Type B pancreatic cell (in vitro differentiated cells): Measurements from ENCODE around the gene TRIM5. TPM values are rescaled to one million over a fixed set of nuclear protein-coding genes. Genes with fewer than 3 reads are reported as not detected.
A peak's percentile ranks its signal among the peaks of the same experiment; 100 is the strongest.
"Not testable (repeated sequence)": the region's sequence is repeated elsewhere in the genome, so short reads cannot be mapped to it uniquely, and the experiment has no call there.

ENCODE experiments used
- DNase-seq: peaks from one replicate; pipeline ENCODE4 v3.0.0; 2021; ENCODE audit warnings: mixed read lengths; ENCODE audit not compliant: unreplicated experiment; ENCODE audit errors: extremely low spot score
- H3K27ac Mint-ChIP-seq: 2 replicates; pipeline ENCODE4 v1.8.0; 2021; ENCODE audit warnings: mild to moderate bottlenecking, mixed read lengths
- H3K27me3 Mint-ChIP-seq: 2 replicates; pipeline ENCODE4 v1.8.0; 2021; ENCODE audit warnings: mixed read lengths
- H3K36me3 Mint-ChIP-seq: 2 replicates; pipeline ENCODE4 v1.8.0; 2021; ENCODE audit warnings: mixed read lengths
- H3K4me1 Mint-ChIP-seq: one replicate; pipeline ENCODE4 v1.8.0; 2021; ENCODE audit warnings: mixed read lengths; ENCODE audit not compliant: unreplicated experiment
- H3K4me3 Mint-ChIP-seq: 2 replicates; pipeline ENCODE4 v1.8.0; 2021; ENCODE audit warnings: mild to moderate bottlenecking, mixed read lengths
- H3K9me3 Mint-ChIP-seq: 2 replicates; pipeline ENCODE4 v1.8.0; 2021; ENCODE audit warnings: mixed read lengths
- CTCF ChIP-seq: fragments of 200-600 bp; sonication (generic); conservative IDR thresholded peaks from 2 replicates; pipeline ENCODE4 v1.5.0; 2021; ENCODE audit warnings: antibody characterized with exemption, mild to moderate bottlenecking
- long read RNA-seq: library from polyadenylated mRNA; unstranded; transcript quantifications from one replicate; pipeline ENCODE4 v2.0.0, GENCODE V29; 2020
- total RNA-seq: library from RNA; stranded (reverse); gene quantifications from 2 replicates; pipeline ENCODE4 v1.2.1, GENCODE V29; 2021; ENCODE audit warnings: low replicate concordance

The TRIM5 gene
- 30.0 and 32.3 TPM in 2 replicates for total RNA-seq
- long read RNA-seq, transcript TRIM5-202 (8 exons, 2,991 nt), result major isoform, 17 of 40 reads
- long read RNA-seq, partial matches to known transcripts, result 9 of 40 reads
- long read RNA-seq, other reads (novel, unspliced or antisense), result 14 of 40 reads

GRCh38 chr11:5684646-5685362 lies at the start of gene TRIM5:
TSS of gene TRIM5 (minus strand) at chr11:5685074. CDS start at chr11:5680177, 4,897 bp downstream.
- Mint-ChIP-seq H3K9me3 (no peaks in the 10 kb centered on the region), H3K36me3 (peaks cover 20% of the 10 kb centered on the region), H3K27ac (peak within 1 kb of the TSS; percentile 100), H3K4me1 (peaks cover 25% of the 10 kb centered on the region), H3K4me3 (peak within 1 kb of the TSS; percentile 98), H3K27me3 (no peaks in the 10 kb centered on the region)
- peak; percentile 72 for TF ChIP-seq CTCF
- peak; percentile 81 for DNase-seq

- Mint-ChIP-seq H3K27me3 (peaks cover 11% of the 10 kb centered on the region), H3K27ac (no peak overlapping the region), H3K4me1 (no peaks in the 10 kb centered on the region), H3K36me3 (no peaks in the 10 kb centered on the region), H3K4me3 (no peak overlapping the region), H3K9me3 (no peaks in the 10 kb centered on the region)
- TF ChIP-seq CTCF, result no peak
- no peak for DNase-seq
Observed at GRCh38 chr11:5727691-5728090, 42.8 kb upstream of the TRIM5 start.

- Mint-ChIP-seq H3K4me3 (no peak overlapping the region), H3K36me3 (no peaks in the 10 kb centered on the region), H3K27ac (no peak overlapping the region), H3K4me1 (no peaks in the 10 kb centered on the region), H3K27me3 (peaks cover 11% of the 10 kb centered on the region), H3K9me3 (no peaks in the 10 kb centered on the region)
- DNase-seq, result no peak
- TF ChIP-seq CTCF, result no peak
Observed at GRCh38 chr11:5726351-5726750, 41.5 kb upstream of the TRIM5 start.

GRCh38 chr11:5722622-5723021 lies 37.7 kb upstream of the TRIM5 start:
- peaks cover 3% of the 10 kb centered on the region for H3K27me3 Mint-ChIP-seq
- no peaks in the 10 kb centered on the region for H3K9me3 Mint-ChIP-seq
- no peak for TF ChIP-seq CTCF
- no peak overlapping the region for H3K27ac Mint-ChIP-seq
- H3K36me3 Mint-ChIP-seq, result no peaks in the 10 kb centered on the region
- H3K4me3 Mint-ChIP-seq, result no peak overlapping the region
- no peak for DNase-seq
- H3K4me1 Mint-ChIP-seq, result no peaks in the 10 kb centered on the region

- Mint-ChIP-seq H3K4me1 (no peaks in the 10 kb centered on the region), H3K27ac (no peak overlapping the region), H3K9me3 (no peaks in the 10 kb centered on the region), H3K4me3 (no peak overlapping the region), H3K36me3 (no peaks in the 10 kb centered on the region), H3K27me3 (peaks cover 3% of the 10 kb centered on the region)
- no peak for TF ChIP-seq CTCF
- DNase-seq, result no peak
Observed at GRCh38 chr11:5719703-5720495, 35.0 kb upstream of the TRIM5 start.

- not testable (repeated sequence) for H3K27me3 Mint-ChIP-seq, DNase-seq, H3K9me3 Mint-ChIP-seq, H3K36me3 Mint-ChIP-seq, H3K4me1 Mint-ChIP-seq, H3K4me3 Mint-ChIP-seq, H3K27ac Mint-ChIP-seq
Observed at GRCh38 chr11:5716518-5716917, 31.6 kb upstream of the TRIM5 start.
